ENCODE data around the gene ZNF605. TPM values are rescaled to one million over a fixed set of nuclear protein-coding genes. Genes with fewer than 3 reads are reported as not detected.
A peak's percentile ranks its signal among the peaks of the same experiment; 100 is the strongest.
"Not testable (repeated sequence)": the region's sequence is repeated elsewhere in the genome, so short reads cannot be mapped to it uniquely, and the experiment has no call there.

ZNF605 gene
- 10 to 100 TPM in 1 of 2 donors, 1 to 10 TPM in 1; 9.6 to 12.7 TPM for total RNA-seq

DNA sequence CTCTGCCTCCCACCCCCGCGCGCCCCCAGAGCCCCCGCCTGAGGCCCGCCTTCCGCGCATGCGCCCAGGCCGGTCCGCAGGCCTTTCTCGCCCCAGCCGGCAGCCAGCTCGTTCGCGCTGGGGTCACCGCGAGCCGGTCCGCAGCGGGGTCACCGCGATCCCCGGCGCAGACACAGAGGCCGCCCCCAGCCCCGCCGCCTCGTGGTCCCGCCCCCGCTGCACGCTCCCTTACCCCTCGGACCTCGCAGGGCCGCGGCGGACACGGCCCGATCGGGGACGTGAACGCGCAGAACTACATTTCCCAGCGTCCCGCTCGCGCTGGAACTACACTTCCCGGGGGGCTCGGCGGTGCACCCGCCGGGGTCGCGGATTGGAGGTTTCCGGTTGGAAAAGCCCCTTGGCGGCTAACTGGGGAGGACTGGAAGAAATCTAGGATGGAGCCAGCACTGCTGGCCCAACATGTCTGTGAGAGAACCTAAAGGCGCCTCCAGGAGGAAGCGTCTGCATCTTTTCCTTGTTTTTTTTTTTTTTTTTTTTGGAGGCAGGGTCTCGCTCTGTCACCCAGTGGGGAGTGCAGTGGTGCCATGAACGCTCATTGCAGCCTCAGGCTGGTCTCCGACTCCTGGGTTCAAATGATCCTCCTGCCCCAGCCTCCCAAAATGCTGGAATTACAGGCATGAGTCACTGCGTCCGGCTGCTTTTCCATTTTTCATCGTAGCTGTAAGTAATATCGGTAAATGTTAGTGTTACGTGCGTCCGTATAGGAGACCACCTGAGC lies at the start of gene ZNF605:
TSS of gene ZNF605 (minus strand) at position 296 of the 778 bp plus-strand sequence. CDS start 10,671 bp downstream, outside the sequence.
- 3% methylated on average over 52 of the region's 67 CpGs for WGBS
- Histone ChIP-seq H3K4me1 (replicated peaks) (no peaks in the 10 kb centered on the region), H3K4me3 (peak within 1 kb of the TSS; percentile 64 to 94), H3K27me3 (replicated peaks; ENCODE audit: insufficient read depth) (no peaks in the 10 kb centered on the region), H3K36me3 (no peaks in the 10 kb centered on the region), H3K27ac (peak within 1 kb of the TSS; percentile 90 to 92), H3K9me3 (no peaks in the 10 kb centered on the region)
- no peak for TF ChIP-seq CTCF (IDR thresholded peaks at IDR 0.05)
- TF ChIP-seq POLR2AphosphoS5 (IDR thresholded peaks at IDR 0.05) = peak; percentile 80
- TF ChIP-seq POLR2A (IDR thresholded peaks at IDR 0.05) = no peak
- intact Hi-C loops (cut with DNase I) = no loop called here
- peak; percentile 75 for DNase-seq (ENCODE audit: low spot score)

DNA sequence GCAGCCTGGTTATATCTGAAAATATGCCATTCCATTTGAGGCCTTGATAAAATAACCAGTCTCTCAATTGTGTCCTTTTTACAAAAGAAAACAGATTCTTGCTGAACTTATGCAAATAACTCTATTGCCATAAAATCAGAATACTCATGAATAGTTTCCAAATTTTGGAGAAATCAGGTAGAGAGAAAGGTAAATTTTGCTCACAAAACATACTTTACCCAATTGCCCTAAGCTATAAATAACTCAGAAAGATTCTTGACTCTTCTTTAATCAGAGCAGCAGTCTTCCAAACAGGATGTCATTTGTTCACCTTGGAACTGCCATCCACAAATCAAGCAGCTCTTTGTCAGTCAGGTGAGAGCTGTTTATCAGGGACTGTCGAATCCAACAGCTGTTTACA lies 42.6 kb upstream of the ZNF605 start:
- TF ChIP-seq CTCF (IDR thresholded peaks at IDR 0.05) (no peak), POLR2AphosphoS5 (IDR thresholded peaks at IDR 0.05) (no peak), POLR2A (IDR thresholded peaks at IDR 0.05) (no peak)
- Histone ChIP-seq H3K27me3 (replicated peaks; ENCODE audit: insufficient read depth) (no peaks in the 10 kb centered on the region), H3K9me3 (no peaks in the 10 kb centered on the region), H3K4me1 (replicated peaks) (no peaks in the 10 kb centered on the region), H3K4me3 (no peak overlapping the region), H3K27ac (no peak overlapping the region), H3K36me3 (no peaks in the 10 kb centered on the region)
- intact Hi-C loops (cut with DNase I) = no loop called here
- no peak for DNase-seq (ENCODE audit: low spot score)
- 22% methylated on average over 1 of the region's 1 CpG for WGBS

DNA sequence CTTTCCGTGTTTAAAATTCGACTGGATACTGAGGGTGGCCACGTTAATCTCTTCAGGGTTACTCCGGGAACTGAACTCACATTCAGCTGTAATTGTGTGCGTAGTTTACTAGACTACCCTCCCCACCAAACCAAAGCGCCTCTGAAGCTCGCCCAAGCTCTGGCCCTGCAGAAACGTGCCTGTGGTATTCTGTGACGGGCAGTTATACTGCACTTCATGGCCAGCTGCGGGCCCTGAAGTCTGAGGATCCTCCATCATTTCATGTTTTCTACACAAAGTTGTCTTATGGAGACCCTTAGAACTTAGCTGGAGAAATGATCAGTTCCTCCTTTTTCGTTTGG lies 30.7 kb upstream of the ZNF605 start:
- Histone ChIP-seq H3K4me3 (peak overlapping the region; percentile 72 to 81), H3K4me1 (replicated peaks) (no peaks in the 10 kb centered on the region), H3K9me3 (no peaks in the 10 kb centered on the region), H3K27me3 (replicated peaks; ENCODE audit: insufficient read depth) (no peaks in the 10 kb centered on the region), H3K36me3 (no peaks in the 10 kb centered on the region), H3K27ac (peak overlapping the region in 1 of 2 donors; percentile 82)
- TF ChIP-seq CTCF (IDR thresholded peaks at IDR 0.05) (no peak), POLR2A (IDR thresholded peaks at IDR 0.05) (no peak), POLR2AphosphoS5 (IDR thresholded peaks at IDR 0.05) (no peak)
- WGBS = 5% methylated on average over 11 of the region's 11 CpGs
- DNase-seq (ENCODE audit: low spot score) = no peak
- intact Hi-C loops (cut with DNase I) = loop anchor here (2.0 to 5.0 kb wide), 3 partner anchors 50 to 144 kb away; partner anchors contain the start of genes ZNF10, ZNF140, ZNF84 and ZNF891

GRCh38 chr12:132986001-132986884 lies 30.1 kb upstream of the ZNF605 start, which contains the start of gene ZNF26:
TSS of gene ZNF26 (plus strand) at chr12:132986367. CDS start at chr12:132986841, 474 bp downstream.
- no peaks in the 10 kb centered on the region for H3K27me3 ChIP-seq (replicated peaks; ENCODE audit: insufficient read depth)
- intact Hi-C loops (cut with DNase I) = loop anchor here (2.0 to 5.0 kb wide), 3 partner anchors 51 to 145 kb away; partner anchors contain the start of genes ZNF10, ZNF140, ZNF84 and ZNF891
- H3K36me3 ChIP-seq = no peaks in the 10 kb centered on the region
- WGBS = under 1% methylated on average over 76 of the region's 76 CpGs
- peak within 1 kb of the TSS; percentile 79 to 82 for H3K27ac ChIP-seq
- peak within 1 kb of the TSS; percentile 72 to 81 for H3K4me3 ChIP-seq
- no peaks in the 10 kb centered on the region for H3K4me1 ChIP-seq (replicated peaks)
- H3K9me3 ChIP-seq = no peaks in the 10 kb centered on the region
- DNase-seq (ENCODE audit: low spot score) = peak; percentile 92
- TF ChIP-seq POLR2A (IDR thresholded peaks at IDR 0.05) = peak; percentile 17
- TF ChIP-seq POLR2AphosphoS5 (IDR thresholded peaks at IDR 0.05) = peak; percentile 98
- peak in 2 of 4 experiments; percentile 17 to 19 for TF ChIP-seq CTCF (IDR thresholded peaks at IDR 0.05)

DNA sequence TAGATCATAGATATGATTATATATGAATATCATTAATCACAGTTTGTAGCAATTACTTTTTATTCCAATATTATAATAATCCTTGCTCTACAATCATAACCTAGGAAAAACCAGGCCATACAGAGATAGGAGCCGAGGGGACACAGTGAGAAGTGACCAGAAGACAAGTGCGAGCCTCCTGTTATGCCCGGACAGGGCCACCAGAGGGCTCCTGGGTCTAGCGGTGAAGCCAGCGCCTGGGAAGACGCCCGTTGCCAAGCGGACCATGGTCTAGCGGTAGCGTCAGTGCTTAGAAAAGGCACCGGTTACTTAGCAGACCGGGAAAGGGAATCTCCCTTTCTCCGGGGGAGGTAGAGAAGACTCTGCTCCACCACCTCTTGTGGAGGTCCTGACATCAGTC lies 20.8 kb upstream of the ZNF605 start:
- H3K4me3 ChIP-seq; H3K9me3 ChIP-seq; intact Hi-C loops (cut with DNase I); H3K27ac ChIP-seq; H3K36me3 ChIP-seq; DNase-seq (ENCODE audit: low spot score); H3K27me3 ChIP-seq (replicated peaks; ENCODE audit: insufficient read depth); H3K4me1 ChIP-seq (replicated peaks): not testable (repeated sequence)
- 30% methylated on average over 13 of the region's 13 CpGs for WGBS

Measured in prostate gland (tissue), 2 donors.